ENCODE measurements around the gene PTPN1. TPM values are rescaled to one million over a fixed set of nuclear protein-coding genes. Genes with fewer than 3 reads are reported as not detected.

Gene PTPN1
- total RNA-seq, 1 donor from 2014 or later: 25.7 TPM

- intact Hi-C loops (cut with micrococcal nuclease): no loop called here
- no peak overlapping the region for H3K4me3 ChIP-seq
- H3K9me3 ChIP-seq (replicated peaks): no peaks in the 10 kb centered on the region
- TF ChIP-seq CTCF (IDR thresholded peaks at IDR 0.05; ENCODE audit: borderline replicate concordance): no peak
- H3K4me1 ChIP-seq: peaks cover 71% of the 10 kb centered on the region
- no peaks in the 10 kb centered on the region for H3K36me3 ChIP-seq
- no peak for DNase-seq
- no peaks in the 10 kb centered on the region for H3K27me3 ChIP-seq (ENCODE audit: low read depth)
- H3K27ac ChIP-seq (replicated peaks): no peak overlapping the region
These were observed 22.0 kb downstream of the PTPN1 start for GRCh38 chr20:50532221-50532620.

GRCh38 chr20:50533061-50533460, 22.9 kb downstream of the PTPN1 start:
- no peak for TF ChIP-seq CTCF (IDR thresholded peaks at IDR 0.05; ENCODE audit: borderline replicate concordance)
- peaks cover 70% of the 10 kb centered on the region for H3K4me1 ChIP-seq

GRCh38 chr20:50533464-50533863, 23.3 kb downstream of the PTPN1 start:
- H3K27me3 ChIP-seq (ENCODE audit: low read depth): no peaks in the 10 kb centered on the region
- H3K4me3 ChIP-seq: no peak overlapping the region
- DNase-seq: no peak
- peaks cover 70% of the 10 kb centered on the region for H3K4me1 ChIP-seq
- no peaks in the 10 kb centered on the region for H3K36me3 ChIP-seq
- no peaks in the 10 kb centered on the region for H3K9me3 ChIP-seq (replicated peaks)
- no peak overlapping the region for H3K27ac ChIP-seq (replicated peaks)
- no peak for TF ChIP-seq CTCF (IDR thresholded peaks at IDR 0.05; ENCODE audit: borderline replicate concordance)
- intact Hi-C loops (cut with micrococcal nuclease): no loop called here

More at GRCh38 chr20:50533061-50533460, 22.9 kb downstream of the PTPN1 start:
- DNase-seq: no peak
- intact Hi-C loops (cut with micrococcal nuclease): no loop called here
- Histone ChIP-seq H3K4me3 (no peak overlapping the region), H3K36me3 (no peaks in the 10 kb centered on the region), H3K27me3 (ENCODE audit: low read depth) (no peaks in the 10 kb centered on the region), H3K27ac (replicated peaks) (no peak overlapping the region), H3K9me3 (replicated peaks) (no peaks in the 10 kb centered on the region)

GRCh38 chr20:50534567-50534966, 24.4 kb downstream of the PTPN1 start:
- H3K9me3 ChIP-seq (replicated peaks): no peaks in the 10 kb centered on the region
- H3K27me3 ChIP-seq (ENCODE audit: low read depth): no peaks in the 10 kb centered on the region
- H3K4me1 ChIP-seq: peaks cover 66% of the 10 kb centered on the region
- no peaks in the 10 kb centered on the region for H3K36me3 ChIP-seq
- no peak for DNase-seq
- no peak overlapping the region for H3K27ac ChIP-seq (replicated peaks)
- no peak overlapping the region for H3K4me3 ChIP-seq
- TF ChIP-seq CTCF (IDR thresholded peaks at IDR 0.05; ENCODE audit: borderline replicate concordance): no peak
- intact Hi-C loops (cut with micrococcal nuclease): no loop called here

- no peaks in the 10 kb centered on the region for H3K36me3 ChIP-seq
- no peak overlapping the region for H3K27ac ChIP-seq (replicated peaks)
- no peak for TF ChIP-seq CTCF (IDR thresholded peaks at IDR 0.05; ENCODE audit: borderline replicate concordance)
- no peaks in the 10 kb centered on the region for H3K9me3 ChIP-seq (replicated peaks)
- DNase-seq: no peak
- peaks cover 61% of the 10 kb centered on the region for H3K4me1 ChIP-seq
- intact Hi-C loops (cut with micrococcal nuclease): no loop called here
- no peaks in the 10 kb centered on the region for H3K27me3 ChIP-seq (ENCODE audit: low read depth)
- no peak overlapping the region for H3K4me3 ChIP-seq
These were observed 25.0 kb downstream of the PTPN1 start for GRCh38 chr20:50535162-50535561.

- Histone ChIP-seq H3K4me1 (peaks cover 68% of the 10 kb centered on the region), H3K9me3 (replicated peaks) (no peaks in the 10 kb centered on the region), H3K4me3 (no peak overlapping the region), H3K27me3 (ENCODE audit: low read depth) (no peaks in the 10 kb centered on the region), H3K27ac (replicated peaks) (no peak overlapping the region), H3K36me3 (no peaks in the 10 kb centered on the region)
- no peak for TF ChIP-seq CTCF (IDR thresholded peaks at IDR 0.05; ENCODE audit: borderline replicate concordance)
- DNase-seq: no peak
- intact Hi-C loops (cut with micrococcal nuclease): no loop called here
These were observed 26.1 kb downstream of the PTPN1 start for GRCh38 chr20:50536333-50536732.

Measured in left ventricle myocardium inferior (tissue), 1 donor.